PC-3 (cell line): ENCODE data around the gene PTPN14. TPM values are rescaled to one million over a fixed set of nuclear protein-coding genes. Genes with fewer than 3 reads are reported as not detected.

Source experiments
- ATAC-seq: fragments of 200-7000 bp; cut with Tn5 transposase; 2 replicates; pipeline ENCODE4 v1.9.1; 2020; ENCODE audit warnings: mild to moderate bottlenecking, moderate library complexity
- BruUV-seq: library from RNA; stranded (reverse); fragments of 400-500 nt; replicated peaks from 2 replicates; lab custom pipeline; 2021; lab: Mats Ljungman, UMichigan
- CTCF ChIA-PET: fragments of 300-600 bp; sonication (Branson Sonifier 250); formaldehyde crosslinking; loops from one replicate; lab custom pipeline; 2022; ENCODE audit warnings: antibody characterized with exemption; lab: Charles Lee
- POLR2A ChIA-PET: fragments of 300-600 bp; sonication (Branson Sonifier 250); formaldehyde crosslinking; loops from one replicate; lab custom pipeline; 2022; ENCODE audit warnings: antibody characterized with exemption; ENCODE audit not compliant: unreplicated experiment; lab: Charles Lee
- DNase-seq: peaks from one replicate; pipeline ENCODE4 v3.0.0-alpha.2; 2015
- H2AFZ ChIP-seq: fragments of 300-600 bp; sonication (generic); 2 replicates; pipeline ENCODE4 v1.6.0; 2016; ENCODE audit warnings: antibody characterized with exemption, low read length
- H3F3A ChIP-seq: fragments of 300-600 bp; sonication (generic); one replicate; pipeline ENCODE4 v1.6.0; 2017; ENCODE audit warnings: antibody characterized with exemption, low read length, control low read depth, mild to moderate bottlenecking; ENCODE audit not compliant: unreplicated experiment
- H3K27ac ChIP-seq: fragments of 300-600 bp; sonication (generic); 2 replicates; pipeline ENCODE4 v1.5.1; 2016; ENCODE audit warnings: mild to moderate bottlenecking, low read length
- H3K27me3 ChIP-seq: fragments of 300-600 bp; sonication (generic); 2 replicates; pipeline ENCODE4 v1.6.1; 2016; ENCODE audit warnings: low read length, mixed read lengths
- H3K36me3 ChIP-seq: fragments of 300-600 bp; sonication (generic); 2 replicates; pipeline ENCODE4 v1.6.1; 2016; ENCODE audit warnings: low read depth, mixed run types, low read length, mixed read lengths
- H3K4me1 ChIP-seq: fragments of 300-600 bp; sonication (generic); 2 replicates; pipeline ENCODE4 v1.5.1; 2016; ENCODE audit warnings: low read length; ENCODE audit not compliant: insufficient read depth
- H3K4me2 ChIP-seq: fragments of 300-600 bp; sonication (generic); 2 replicates; pipeline ENCODE4 v1.6.0; 2016; ENCODE audit warnings: low read length
- H3K4me3 ChIP-seq: fragments of 300-600 bp; sonication (generic); 2 replicates; pipeline ENCODE4 v1.5.1; 2016; ENCODE audit warnings: mild to moderate bottlenecking, low read length, mixed read lengths
- H3K79me2 ChIP-seq: fragments of 300-600 bp; sonication (generic); 2 replicates; pipeline ENCODE4 v1.6.1; 2017; ENCODE audit warnings: low read length, mixed read lengths
- H3K9ac ChIP-seq: fragments of 300-600 bp; sonication (generic); 2 replicates; pipeline ENCODE4 v1.6.0; 2016; ENCODE audit warnings: mild to moderate bottlenecking, low read length
- H3K9me2 ChIP-seq: fragments of 300-600 bp; sonication (generic); replicated peaks from 2 replicates; pipeline ENCODE4 v1.6.1; 2016; ENCODE audit warnings: mixed run types, low read length, mixed read lengths
- H3K9me3 ChIP-seq: fragments of 300-600 bp; sonication (generic); 2 replicates; pipeline ENCODE4 v1.6.1; 2016; ENCODE audit warnings: low read length, mixed read lengths
- H4K20me1 ChIP-seq: fragments of 300-600 bp; sonication (generic); 2 replicates; pipeline ENCODE4 v1.6.1; 2016; ENCODE audit warnings: low read length, mixed read lengths
- EZH2 ChIP-seq: fragments of 300-600 bp; sonication (generic); IDR thresholded peaks from one replicate; pipeline ENCODE4 v1.6.1; 2017; ENCODE audit warnings: antibody characterized with exemption, mild to moderate bottlenecking, low read length; ENCODE audit not compliant: unreplicated experiment
- EZH2phosphoT487 ChIP-seq: fragments of 300-600 bp; sonication (generic); IDR thresholded peaks from 2 replicates; pipeline ENCODE4 v1.6.1; 2018; ENCODE audit warnings: mild to moderate bottlenecking, antibody characterized with exemption, low read length, borderline replicate concordance
- intact Hi-C: fragments of 100-400 bp; cut with micrococcal nuclease; formaldehyde crosslinking; loops from 2 replicates; pipeline ENCODE4 v1.9.0; 2023
- total RNA-seq: library from RNA; depleted of rRNA; stranded (reverse); fragments of >200 nt; gene quantifications from 2 replicates; pipeline ENCODE4 v1.2.3, GENCODE V29; 2014
- TF ChIP-seq, protein P1 (sequence below): fragments of 300-600 bp; sonication (generic); conservative IDR thresholded peaks from 2 replicates; pipeline ENCODE4 v1.5.1; 2017; ENCODE audit warnings: antibody characterized with exemption, low read depth, mild to moderate bottlenecking, low read length

PTPN14 gene
- total RNA-seq, 1 experiment from 2014 or later: 12.6 TPM

DNA sequence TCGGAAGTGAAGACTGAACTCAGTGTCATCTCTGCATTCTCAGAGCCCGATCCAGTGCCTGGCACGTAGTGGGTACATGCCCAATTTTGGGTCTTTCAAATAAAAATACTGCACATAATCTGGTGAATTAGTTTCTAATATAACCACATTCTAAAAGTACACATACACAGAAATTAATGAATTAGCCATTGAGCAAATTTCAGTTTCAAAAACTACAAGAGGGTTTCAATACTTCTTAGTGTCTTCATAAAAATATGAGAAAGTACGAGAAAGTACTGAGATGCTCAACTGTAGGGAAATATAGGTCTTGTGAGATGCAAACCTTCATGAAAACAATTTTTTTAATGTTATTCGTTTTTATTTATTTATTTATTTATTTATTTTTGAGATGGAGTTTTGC lies 183.6 kb downstream of the PTPN14 start:
- ChIA-PET CTCF (no interaction called here), POLR2A (no interaction called here)
- peaks cover 31% of the 10 kb centered on the region for H3K36me3 ChIP-seq
- H3K9me2 ChIP-seq: no peaks in the 10 kb centered on the region
- DNase-seq: no peak
- no peaks in the 10 kb centered on the region for H3K79me2 ChIP-seq
- no peak overlapping the region for H2AFZ ChIP-seq
- H3K4me3 ChIP-seq: no peak overlapping the region
- H3K4me2 ChIP-seq: no peak overlapping the region
- TF ChIP-seq EZH2: no peak
- no peak for TF ChIP-seq EZH2phosphoT487
- TF ChIP-seq, protein P1, sequence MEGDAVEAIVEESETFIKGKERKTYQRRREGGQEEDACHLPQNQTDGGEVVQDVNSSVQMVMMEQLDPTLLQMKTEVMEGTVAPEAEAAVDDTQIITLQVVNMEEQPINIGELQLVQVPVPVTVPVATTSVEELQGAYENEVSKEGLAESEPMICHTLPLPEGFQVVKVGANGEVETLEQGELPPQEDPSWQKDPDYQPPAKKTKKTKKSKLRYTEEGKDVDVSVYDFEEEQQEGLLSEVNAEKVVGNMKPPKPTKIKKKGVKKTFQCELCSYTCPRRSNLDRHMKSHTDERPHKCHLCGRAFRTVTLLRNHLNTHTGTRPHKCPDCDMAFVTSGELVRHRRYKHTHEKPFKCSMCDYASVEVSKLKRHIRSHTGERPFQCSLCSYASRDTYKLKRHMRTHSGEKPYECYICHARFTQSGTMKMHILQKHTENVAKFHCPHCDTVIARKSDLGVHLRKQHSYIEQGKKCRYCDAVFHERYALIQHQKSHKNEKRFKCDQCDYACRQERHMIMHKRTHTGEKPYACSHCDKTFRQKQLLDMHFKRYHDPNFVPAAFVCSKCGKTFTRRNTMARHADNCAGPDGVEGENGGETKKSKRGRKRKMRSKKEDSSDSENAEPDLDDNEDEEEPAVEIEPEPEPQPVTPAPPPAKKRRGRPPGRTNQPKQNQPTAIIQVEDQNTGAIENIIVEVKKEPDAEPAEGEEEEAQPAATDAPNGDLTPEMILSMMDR: no peak
- H4K20me1 ChIP-seq: no peaks in the 10 kb centered on the region
- no TSS peak for BruUV-seq
- no peaks in the 10 kb centered on the region for H3K4me1 ChIP-seq
- no peak overlapping the region for H3K27ac ChIP-seq
- H3F3A ChIP-seq: no peaks in the 10 kb centered on the region
- no peaks in the 10 kb centered on the region for H3K27me3 ChIP-seq
- no peak for ATAC-seq
- no peaks in the 10 kb centered on the region for H3K9me3 ChIP-seq
- intact Hi-C loops: no loop called here
- no peak overlapping the region for H3K9ac ChIP-seq

DNA sequence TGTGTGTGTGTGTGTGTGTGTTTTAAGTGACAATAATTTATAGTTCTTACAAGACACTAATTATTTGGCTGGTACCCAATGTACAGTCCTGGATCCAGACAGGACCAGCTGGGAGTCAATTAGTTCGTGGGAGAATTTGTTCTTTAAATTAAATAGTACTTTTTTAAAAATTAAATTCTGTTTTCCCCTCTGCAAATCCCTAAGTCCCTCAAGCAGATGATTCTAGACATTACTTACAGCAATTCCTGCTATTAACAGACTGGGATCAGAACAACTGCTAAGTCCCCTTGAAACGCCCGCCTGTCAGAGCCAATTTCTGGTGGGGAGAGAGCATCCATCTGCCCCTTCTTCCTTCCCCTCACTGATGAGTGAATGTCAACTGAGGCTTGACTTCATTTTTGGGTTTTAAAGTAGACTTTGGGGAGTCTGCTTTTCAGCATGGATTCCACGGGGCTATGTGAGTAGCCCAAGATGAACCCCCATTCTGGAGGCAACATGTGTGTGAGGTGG lies 186.6 kb downstream of the PTPN14 start:
- BruUV-seq: no TSS peak
- Histone ChIP-seq H3K9me3 (no peaks in the 10 kb centered on the region), H3K4me1 (no peaks in the 10 kb centered on the region), H3K9ac (no peak overlapping the region), H3K9me2 (no peaks in the 10 kb centered on the region), H3K4me2 (no peak overlapping the region), H3K79me2 (no peaks in the 10 kb centered on the region), H3K27ac (no peak overlapping the region), H2AFZ (no peak overlapping the region), H3K4me3 (no peak overlapping the region), H4K20me1 (no peaks in the 10 kb centered on the region), H3K27me3 (no peaks in the 10 kb centered on the region), H3K36me3 (peaks cover 49% of the 10 kb centered on the region), H3F3A (no peaks in the 10 kb centered on the region)
- POLR2A ChIA-PET: no interaction called here
- TF ChIP-seq EZH2phosphoT487 (no peak), EZH2 (no peak)
- TF ChIP-seq, protein P1: no peak
- no peak for ATAC-seq
- CTCF ChIA-PET: no interaction called here
- intact Hi-C loops: no loop called here
- no peak for DNase-seq

DNA sequence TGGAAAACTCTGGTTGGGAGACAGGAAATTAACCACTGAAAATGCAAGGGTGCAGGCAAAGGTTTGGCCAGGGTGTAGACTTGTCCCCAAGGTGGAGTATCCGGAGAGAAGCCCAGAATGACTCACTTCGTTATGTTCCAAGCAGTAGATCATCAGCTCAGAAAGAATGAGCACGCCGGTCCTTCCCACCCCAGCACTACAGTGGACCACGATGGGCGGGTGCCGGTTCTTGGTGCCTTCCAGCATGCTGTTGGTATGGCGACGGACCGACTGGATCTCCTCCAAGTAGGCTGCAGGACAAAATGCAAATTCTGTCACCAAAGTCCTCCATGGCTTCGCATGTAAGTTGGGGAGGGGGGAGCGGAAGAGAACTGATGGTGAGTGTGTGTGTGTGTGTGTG lies 187.0 kb downstream of the PTPN14 start:
- no peak overlapping the region for H3K4me3 ChIP-seq
- no peak overlapping the region for H3K4me2 ChIP-seq
- no peaks in the 10 kb centered on the region for H3F3A ChIP-seq
- H3K36me3 ChIP-seq: peaks cover 52% of the 10 kb centered on the region
- no TSS peak for BruUV-seq
- ChIA-PET POLR2A (no interaction called here), CTCF (no interaction called here)
- no peak overlapping the region for H3K9ac ChIP-seq
- no peak overlapping the region for H2AFZ ChIP-seq
- H3K27me3 ChIP-seq: no peaks in the 10 kb centered on the region
- no peaks in the 10 kb centered on the region for H3K9me2 ChIP-seq
- intact Hi-C loops: no loop called here
- DNase-seq (no peak), ATAC-seq (no peak)
- no peaks in the 10 kb centered on the region for H4K20me1 ChIP-seq
- H3K9me3 ChIP-seq: no peaks in the 10 kb centered on the region
- H3K4me1 ChIP-seq: no peaks in the 10 kb centered on the region
- no peaks in the 10 kb centered on the region for H3K79me2 ChIP-seq
- no peak for TF ChIP-seq EZH2
- TF ChIP-seq EZH2phosphoT487: no peak
- TF ChIP-seq, protein P1: no peak
- no peak overlapping the region for H3K27ac ChIP-seq
